Keratinocyte (primary cell): ENCODE data around the gene CELA2B. TPM values are rescaled to one million over a fixed set of nuclear protein-coding genes. Genes with fewer than 3 reads are reported as not detected.

Source experiments
- DNase-seq: peaks from one replicate; pipeline ENCODE4 v3.0.0-alpha.2; 2011; ENCODE audit warnings: low read depth, missing footprints, low spot score
- FAIRE-seq: peaks from 2 replicates; lab custom pipeline; 2011; peaks lifted over from hg19 to GRCh38; lab: Jason Lieb, UNC
- H2AFZ ChIP-seq: 2 replicates; pipeline ENCODE4 v1.6.0; 2012; ENCODE audit warnings: low read length, control low read depth, inconsistent platforms; ENCODE audit not compliant: control insufficient read depth
- H3K27ac ChIP-seq: 2 replicates; pipeline ENCODE4 v1.5.1; 2011; ENCODE audit warnings: low read length; ENCODE audit not compliant: control insufficient read depth, insufficient read depth
- H3K27me3 ChIP-seq: 3 replicates; pipeline ENCODE4 v1.6.0; 2011; ENCODE audit warnings: low read length; ENCODE audit not compliant: control insufficient read depth, insufficient read depth; ENCODE audit errors: extremely low read depth
- H3K36me3 ChIP-seq, 2 experiments: 2 replicates in 1 of 2; 3 replicates in 1 of 2; pipeline ENCODE4 v1.5.1; 2011; ENCODE audit warnings: low read length in 2 of 2, mild to moderate bottlenecking in 1 of 2; ENCODE audit not compliant: control insufficient read depth in 2 of 2, insufficient read depth in 2 of 2; ENCODE audit errors: extremely low read depth in 1 of 2
- H3K4me1 ChIP-seq: 3 replicates; pipeline ENCODE4 v1.5.1; 2011; ENCODE audit warnings: low read length; ENCODE audit not compliant: control insufficient read depth, insufficient read depth; ENCODE audit errors: extremely low read depth
- H3K4me2 ChIP-seq: 3 replicates; pipeline ENCODE4 v1.6.0; 2011; ENCODE audit warnings: low read depth, low read length; ENCODE audit not compliant: control insufficient read depth, insufficient read depth; ENCODE audit errors: extremely low read depth
- H3K4me3 ChIP-seq, 3 experiments: fragments of 200-600 bp in 1 of 3; sonication (generic) in 1 of 3; 2 replicates in 2 of 3; 3 replicates in 1 of 3; pipeline ENCODE4 v1.5.1; 2011 to 2016; ENCODE audit warnings: low read length in 3 of 3, mild to moderate bottlenecking in 3 of 3, control low read depth in 2 of 3, inconsistent platforms in 1 of 3, low read depth in 1 of 3, mixed read lengths in 1 of 3, mixed run types in 1 of 3, moderate library complexity in 1 of 3; ENCODE audit not compliant: control insufficient read depth in 2 of 3, insufficient read depth in 2 of 3; ENCODE audit errors: extremely low read depth in 1 of 3
- H3K79me2 ChIP-seq: 2 replicates; pipeline ENCODE4 v1.6.0; 2012; ENCODE audit warnings: low read length; ENCODE audit not compliant: control insufficient read depth, insufficient read depth
- H3K9ac ChIP-seq: 3 replicates; pipeline ENCODE4 v1.6.0; 2011; ENCODE audit warnings: low read length; ENCODE audit not compliant: control insufficient read depth, insufficient read depth; ENCODE audit errors: extremely low read depth
- H3K9me1 ChIP-seq: 3 replicates; pipeline ENCODE4 v1.6.0; 2011; ENCODE audit warnings: low read length; ENCODE audit not compliant: control insufficient read depth, insufficient read depth; ENCODE audit errors: extremely low read depth
- H3K9me3 ChIP-seq: 2 replicates; pipeline ENCODE4 v1.5.1; 2012; ENCODE audit warnings: low read depth, low read length; ENCODE audit not compliant: control insufficient read depth
- H4K20me1 ChIP-seq: 3 replicates; pipeline ENCODE4 v1.6.0; 2011; ENCODE audit warnings: low read length; ENCODE audit not compliant: control insufficient read depth, insufficient read depth; ENCODE audit errors: extremely low read depth
- EZH2 ChIP-seq: IDR thresholded peaks from one replicate; pipeline ENCODE4 v1.6.1; 2012; ENCODE audit warnings: inconsistent platforms, mild to moderate bottlenecking, low read length, moderate library complexity
- dilution Hi-C: fragments of 300-500 bp; cut with MboI; formaldehyde crosslinking; loops from one replicate; pipeline ENCODE4 v1.7.0; 2020; ENCODE audit warnings: low sequenced_read_pairs; ENCODE audit not compliant: extremely low pct_ligation_motif_present
- polyA plus RNA-seq, 5 experiments: library from polyadenylated mRNA; depleted of rRNA in 3 of 5; stranded (reverse) in 3 of 5; stranded (forward) in 1 of 5; unstranded in 1 of 5; fragments of >200 nt; gene quantifications; 1 replicate in 1 of 5; 2 replicates in 3 of 5; 3 replicates in 1 of 5; pipeline versions ENCODE4 v1.2.1 to v1.2.3, GENCODE V29; 2011 to 2012; ENCODE audit warnings: missing spikeins in 2 of 5, low read depth in 1 of 5, low replicate concordance in 1 of 5
- TF ChIP-seq, protein P1 (sequence below), 3 experiments: IDR thresholded peaks in 1 of 3; conservative IDR thresholded peaks in 1 of 3; optimal IDR thresholded peaks in 1 of 3; 2 replicates in 2 of 3; 3 replicates in 1 of 3; pipeline versions ENCODE3 to v1.5.1; 2011; ENCODE audit warnings: low read length in 3 of 3, mild to moderate bottlenecking in 3 of 3, moderate library complexity in 2 of 3, control low read depth in 1 of 3, inconsistent platforms in 1 of 3; ENCODE audit not compliant: insufficient read depth in 2 of 3; ENCODE audit errors: extremely low read depth in 1 of 3

Gene CELA2B
- polyA plus RNA-seq, 1 donor (not counting 4 experiments of a cell fraction or from before 2014, with no cell fraction given), result not detected

DNA sequence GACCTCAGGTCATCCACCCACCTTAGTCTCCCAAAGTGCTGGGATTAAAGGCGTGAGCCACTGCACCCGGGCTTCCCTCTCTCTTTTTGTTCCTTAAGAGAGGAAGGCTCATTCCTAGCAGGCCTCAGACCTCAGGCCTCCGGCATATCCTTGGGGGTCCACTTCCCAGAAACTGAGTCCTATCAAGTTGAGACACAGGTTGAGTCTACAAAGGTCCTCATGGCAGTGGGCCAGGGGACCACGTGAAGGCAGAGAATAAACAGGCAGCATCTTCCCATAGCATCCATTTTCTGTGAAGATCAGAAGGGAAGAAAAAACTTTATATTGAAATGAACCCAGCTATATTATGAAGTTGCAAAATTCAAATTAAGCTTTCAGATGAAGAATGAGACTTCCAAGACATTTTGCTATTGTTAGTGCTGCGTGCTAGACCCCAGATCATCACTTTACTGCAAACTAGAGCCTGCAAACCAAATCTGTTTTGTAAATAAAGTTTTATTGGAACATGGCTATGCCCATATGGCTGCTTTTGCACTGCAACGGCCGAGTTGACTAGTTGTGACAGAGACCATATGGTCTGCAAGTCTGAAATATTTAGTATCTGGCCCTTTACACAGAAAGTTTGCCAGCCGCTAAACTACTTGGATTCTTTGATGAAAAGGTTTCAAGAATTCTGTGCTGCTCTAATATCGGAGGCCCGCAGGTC is 22.9 kb upstream of the CELA2B start:
- no peak for FAIRE-seq
- H3K9me3 ChIP-seq, result no peaks in the 10 kb centered on the region

DNA sequence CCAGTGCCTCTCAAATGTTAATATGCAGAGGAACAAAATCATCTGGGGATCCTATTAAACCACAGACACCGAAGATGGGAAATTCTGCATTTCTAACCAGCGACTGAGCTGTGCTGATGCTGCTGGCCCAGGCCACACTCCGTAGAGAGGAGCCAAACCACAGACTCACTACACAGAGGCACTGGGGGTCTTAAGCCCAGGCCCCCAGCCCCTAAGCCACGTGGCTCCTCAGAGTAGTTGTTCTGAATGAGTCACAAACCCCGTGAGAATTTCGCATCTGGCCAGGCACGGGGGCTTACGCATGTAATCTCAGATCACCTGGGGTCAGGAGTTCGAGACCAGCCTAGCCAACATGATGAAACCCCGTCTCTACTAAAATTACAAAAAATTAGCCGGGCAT is 22.2 kb upstream of the CELA2B start:
- dilution Hi-C loops, result no loop called here
- FAIRE-seq, result no peak
- H3K4me1 ChIP-seq, result no peaks in the 10 kb centered on the region

More for the DNA sequence above, 22.9 kb upstream of the CELA2B start:
- no peaks in the 10 kb centered on the region for H3K27me3 ChIP-seq
- no peaks in the 10 kb centered on the region for H3K36me3 ChIP-seq
- H3K9me1 ChIP-seq, result no peaks in the 10 kb centered on the region
- no peak overlapping the region for H3K4me2 ChIP-seq
- H2AFZ ChIP-seq, result no peak overlapping the region
- DNase-seq, result no peak
- no peak overlapping the region for H3K27ac ChIP-seq
- H3K9ac ChIP-seq, result no peak overlapping the region
- no peak overlapping the region for H3K4me3 ChIP-seq
- no peaks in the 10 kb centered on the region for H3K4me1 ChIP-seq
- dilution Hi-C loops, result no loop called here
- H3K79me2 ChIP-seq, result no peaks in the 10 kb centered on the region
- no peak for TF ChIP-seq EZH2
- TF ChIP-seq, protein P1, sequence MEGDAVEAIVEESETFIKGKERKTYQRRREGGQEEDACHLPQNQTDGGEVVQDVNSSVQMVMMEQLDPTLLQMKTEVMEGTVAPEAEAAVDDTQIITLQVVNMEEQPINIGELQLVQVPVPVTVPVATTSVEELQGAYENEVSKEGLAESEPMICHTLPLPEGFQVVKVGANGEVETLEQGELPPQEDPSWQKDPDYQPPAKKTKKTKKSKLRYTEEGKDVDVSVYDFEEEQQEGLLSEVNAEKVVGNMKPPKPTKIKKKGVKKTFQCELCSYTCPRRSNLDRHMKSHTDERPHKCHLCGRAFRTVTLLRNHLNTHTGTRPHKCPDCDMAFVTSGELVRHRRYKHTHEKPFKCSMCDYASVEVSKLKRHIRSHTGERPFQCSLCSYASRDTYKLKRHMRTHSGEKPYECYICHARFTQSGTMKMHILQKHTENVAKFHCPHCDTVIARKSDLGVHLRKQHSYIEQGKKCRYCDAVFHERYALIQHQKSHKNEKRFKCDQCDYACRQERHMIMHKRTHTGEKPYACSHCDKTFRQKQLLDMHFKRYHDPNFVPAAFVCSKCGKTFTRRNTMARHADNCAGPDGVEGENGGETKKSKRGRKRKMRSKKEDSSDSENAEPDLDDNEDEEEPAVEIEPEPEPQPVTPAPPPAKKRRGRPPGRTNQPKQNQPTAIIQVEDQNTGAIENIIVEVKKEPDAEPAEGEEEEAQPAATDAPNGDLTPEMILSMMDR (optimal IDR thresholded peaks at IDR 0.05 in 1 of 3, IDR thresholded peaks at IDR 0.05 in 1 of 3, conservative IDR thresholded peaks at IDR 0.05 in 1 of 3; ENCODE audit: extremely low read depth in 1 of 3, insufficient read depth in 2 of 3, low read length in 3 of 3), result no peak
- no peaks in the 10 kb centered on the region for H4K20me1 ChIP-seq

More for the DNA sequence above, 22.2 kb upstream of the CELA2B start:
- H3K9me3 ChIP-seq, result no peaks in the 10 kb centered on the region
- H3K27me3 ChIP-seq, result no peaks in the 10 kb centered on the region
- TF ChIP-seq, protein P1 (optimal IDR thresholded peaks at IDR 0.05 in 1 of 3, IDR thresholded peaks at IDR 0.05 in 1 of 3, conservative IDR thresholded peaks at IDR 0.05 in 1 of 3; ENCODE audit: extremely low read depth in 1 of 3, insufficient read depth in 2 of 3, low read length in 3 of 3), result no peak
- no peak for TF ChIP-seq EZH2
- H3K4me3 ChIP-seq, result no peak overlapping the region
- H3K27ac ChIP-seq, result no peak overlapping the region
- H3K9me1 ChIP-seq, result no peaks in the 10 kb centered on the region
- no peaks in the 10 kb centered on the region for H3K79me2 ChIP-seq
- no peak overlapping the region for H3K4me2 ChIP-seq
- DNase-seq, result no peak
- no peaks in the 10 kb centered on the region for H4K20me1 ChIP-seq
- H3K9ac ChIP-seq, result no peak overlapping the region
- no peaks in the 10 kb centered on the region for H3K36me3 ChIP-seq
- no peak overlapping the region for H2AFZ ChIP-seq
